NCI-H526 treated with DMSO at 0.1 percent for 48 hours (cell line): Measurements from ENCODE around the gene SRC.

ENCODE experiments used
- DNase-seq: peaks from one replicate; lab custom pipeline; 2025; lab: John Stamatoyannopoulos, UW

SRC gene

GRCh38 chr20:37350649-37351574, 5.0 kb downstream of the SRC start:
- DNase-seq: no peak

GRCh38 chr20:37351689-37352607, 6.0 kb downstream of the SRC start:
- no peak for DNase-seq

GRCh38 chr20:37352608-37352980, 6.7 kb downstream of the SRC start:
- no peak for DNase-seq

GRCh38 chr20:37353285-37353849, 7.4 kb downstream of the SRC start:
- no peak for DNase-seq

- no peak for DNase-seq
These were observed 8.6 kb downstream of the SRC start for GRCh38 chr20:37354210-37355195.

- DNase-seq: no peak
These were observed 9.6 kb downstream of the SRC start for GRCh38 chr20:37355252-37356180.

GRCh38 chr20:37356387-37356786, 10.4 kb downstream of the SRC start:
- no peak for DNase-seq

- no peak for DNase-seq
These were observed 11.0 kb downstream of the SRC start for GRCh38 chr20:37356961-37357371.

GRCh38 chr20:37357481-37358365, 11.8 kb downstream of the SRC start:
- DNase-seq: no peak

GRCh38 chr20:37358366-37359150, 12.6 kb downstream of the SRC start:
- no peak for DNase-seq

- DNase-seq: no peak
These were observed 13.4 kb downstream of the SRC start for GRCh38 chr20:37359331-37359730.

- DNase-seq: no peak
These were observed 13.9 kb downstream of the SRC start for GRCh38 chr20:37359836-37360235.

- DNase-seq: no peak
These were observed 14.6 kb downstream of the SRC start for GRCh38 chr20:37360391-37361115.

GRCh38 chr20:37361336-37361735, 15.4 kb downstream of the SRC start:
- no peak for DNase-seq

- no peak for DNase-seq
These were observed 16.4 kb downstream of the SRC start for GRCh38 chr20:37362231-37362792.

GRCh38 chr20:37362821-37363220, 16.9 kb downstream of the SRC start:
- no peak for DNase-seq
